HepG2 (cell line): ENCODE measurements around the gene PSMD3. TPM values are rescaled to one million over a fixed set of nuclear protein-coding genes. Genes with fewer than 3 reads are reported as not detected.

Experiments used
- ATAC-seq: fragments of 200-7000 bp; cut with Tn5 transposase; 3 replicates; pipeline ENCODE4 v1.9.1; 2020; ENCODE audit warnings: mild to moderate bottlenecking, moderate library complexity
- BruUV-seq: library from RNA; stranded (reverse); fragments of 400-500 nt; replicated peaks from 2 replicates; lab custom pipeline; 2021; lab: Mats Ljungman, UMichigan
- CTCF ChIA-PET: fragments of 300-600 bp; formaldehyde crosslinking; extraction: SDS; loops from one replicate; lab custom pipeline; 2021; ENCODE audit warnings: low total read pairs, inconsistent platforms, low intra/inter-chr PET ratio; lab: Yijun Ruan, JAX
- POLR2A ChIA-PET: fragments of 350-600 bp; sonication (Branson Sonifier 250); formaldehyde crosslinking; loops from one replicate; lab custom pipeline; 2020; ENCODE audit warnings: antibody characterized with exemption, inconsistent platforms; lab: Yijun Ruan, JAX
- DNase-seq: peaks from one replicate; pipeline ENCODE4 v3.0.0-alpha.2; 2015; ENCODE audit warnings: low spot score
- FAIRE-seq: peaks from 3 replicates; lab custom pipeline; 2011; peaks lifted over from hg19 to GRCh38; lab: Jason Lieb, UNC
- H2AFZ ChIP-seq: one replicate; pipeline ENCODE4 v1.6.1; 2011; ENCODE audit warnings: low read length, inconsistent platforms
- H3K27ac ChIP-seq: fragments of 300-600 bp; 3 replicates; pipeline ENCODE4 v1.8.0; 2011; ENCODE audit warnings: mixed run types, mild to moderate bottlenecking, mixed read lengths, low read length, inconsistent platforms; ENCODE audit not compliant: insufficient read depth; ENCODE audit errors: extremely low read length
- H3K27me3 ChIP-seq, 2 experiments: fragments of 200-600 bp in 1 of 2; 2 replicates in 1 of 2; 3 replicates in 1 of 2; pipeline versions ENCODE4 v1.6.0 to v1.8.0; 2011; ENCODE audit warnings: low read length in 2 of 2, mild to moderate bottlenecking in 2 of 2, moderate library complexity in 2 of 2, inconsistent platforms in 1 of 2; ENCODE audit not compliant: insufficient read depth in 2 of 2, control insufficient read depth in 1 of 2
- H3K36me3 ChIP-seq, 2 experiments: fragments of 200-600 bp in 1 of 2; replicated peaks in 1 of 2; 2 replicates in 1 of 2; 3 replicates in 1 of 2; pipeline versions ENCODE4 v1.5.1 to v1.8.0; 2011; ENCODE audit warnings: low read length in 2 of 2, inconsistent platforms in 1 of 2; ENCODE audit not compliant: insufficient read depth in 2 of 2, control insufficient read depth in 1 of 2
- H3K4me1 ChIP-seq: 2 replicates; pipeline ENCODE4 v1.5.1; 2012; ENCODE audit warnings: low read length, inconsistent platforms; ENCODE audit not compliant: insufficient read depth
- H3K4me2 ChIP-seq: 2 replicates; pipeline ENCODE4 v1.6.0; 2011; ENCODE audit warnings: low read depth, low read length, inconsistent platforms
- H3K4me3 ChIP-seq, 3 experiments: fragments of 200-600 bp in 1 of 3; sonication (generic), shearing (Covaris generic) in 1 of 3; replicated peaks in 1 of 3; 2 replicates each; pipeline ENCODE4 v1.5.1; 2011 to 2016; ENCODE audit warnings: low read length in 3 of 3, inconsistent platforms in 2 of 3, low read depth in 2 of 3, mild to moderate bottlenecking in 2 of 3, control low read depth in 1 of 3, mixed read lengths in 1 of 3; ENCODE audit not compliant: insufficient read depth in 1 of 3
- H3K79me2 ChIP-seq: one replicate; pipeline ENCODE4 v1.6.1; 2011; ENCODE audit warnings: low read length, inconsistent platforms; ENCODE audit not compliant: insufficient read depth
- H3K9ac ChIP-seq: 2 replicates; pipeline ENCODE4 v1.6.0; 2011; ENCODE audit warnings: mild to moderate bottlenecking, low read depth, low read length, inconsistent platforms; ENCODE audit not compliant: insufficient read depth
- H3K9me3 ChIP-seq: 2 replicates; pipeline ENCODE4 v1.5.1; 2012; ENCODE audit warnings: mild to moderate bottlenecking, low read length
- H4K20me1 ChIP-seq: 2 replicates; pipeline ENCODE4 v1.6.0; 2011; ENCODE audit warnings: inconsistent platforms, mild to moderate bottlenecking, low read length, moderate library complexity; ENCODE audit not compliant: insufficient read depth
- BHLHE40 ChIP-seq: IDR thresholded peaks from 2 replicates; pipeline ENCODE4 v1.6.1; 2011; ENCODE audit warnings: low read length, improper control_type of control experiment
- CENPBD1 ChIP-seq: sonication (generic); formaldehyde crosslinking; IDR thresholded peaks from 2 replicates; pipeline ENCODE4 v1.8.0; 2022; ENCODE audit warnings: missing genetic modification reagents, low read depth, mild to moderate bottlenecking, borderline replicate concordance
- EED ChIP-seq: sonication (generic); formaldehyde crosslinking; IDR thresholded peaks from 2 replicates; pipeline ENCODE4 v1.5.0; 2020; ENCODE audit warnings: mild to moderate bottlenecking, missing genetic modification reagents
- ERF ChIP-seq: IDR thresholded peaks from 2 replicates; pipeline ENCODE4 v1.6.1; 2018; ENCODE audit warnings: missing biosample characterization, missing genetic modification reagents
- MTA3 ChIP-seq: sonication (generic); formaldehyde crosslinking; IDR thresholded peaks from 2 replicates; pipeline ENCODE4 v1.4.0; 2020; ENCODE audit warnings: missing genetic modification reagents
- MZF1 ChIP-seq: sonication (generic); formaldehyde crosslinking; IDR thresholded peaks from 2 replicates; pipeline ENCODE4 v1.8.1; 2023; ENCODE audit warnings: mild to moderate bottlenecking, missing genetic modification reagents, borderline replicate concordance
- PHF8 ChIP-seq: sonication (generic); formaldehyde crosslinking; IDR thresholded peaks from 2 replicates; pipeline ENCODE4 v1.5.0; 2020; ENCODE audit warnings: missing genetic modification reagents
- PRMT3 ChIP-seq: sonication (generic); formaldehyde crosslinking; IDR thresholded peaks from 2 replicates; pipeline ENCODE4 v1.8.1; 2022; ENCODE audit warnings: low read depth, mild to moderate bottlenecking, moderate library complexity, missing genetic modification reagents, borderline replicate concordance
- YEATS2 ChIP-seq: sonication (generic); formaldehyde crosslinking; IDR thresholded peaks from 2 replicates; pipeline ENCODE4 v1.4.0; 2020; ENCODE audit warnings: missing genetic modification reagents, borderline replicate concordance
- ZBTB38 ChIP-seq: sonication (generic); formaldehyde crosslinking; IDR thresholded peaks from 2 replicates; pipeline ENCODE4 v1.5.1; 2020; ENCODE audit warnings: mild to moderate bottlenecking, missing genetic modification reagents
- ZNF407 ChIP-seq: sonication (generic); formaldehyde crosslinking; IDR thresholded peaks from one replicate; pipeline ENCODE4 v1.5.1; 2020; ENCODE audit warnings: mild to moderate bottlenecking, missing genetic modification reagents; ENCODE audit errors: not compliant biosample characterization
- ZNF558 ChIP-seq: sonication (generic); formaldehyde crosslinking; IDR thresholded peaks from 2 replicates; pipeline ENCODE4 v1.9.0; 2022; ENCODE audit warnings: mild to moderate bottlenecking, missing genetic modification reagents, borderline replicate concordance
- ZNF607 ChIP-seq: sonication (generic); formaldehyde crosslinking; IDR thresholded peaks from 2 replicates; pipeline ENCODE4 v1.5.1; 2020; ENCODE audit warnings: missing genetic modification reagents, mild to moderate bottlenecking, borderline replicate concordance
- ZNF749 ChIP-seq: sonication (generic); formaldehyde crosslinking; IDR thresholded peaks from 2 replicates; pipeline ENCODE4 v1.8.0; 2022; ENCODE audit warnings: mild to moderate bottlenecking, missing genetic modification reagents, moderate library complexity, borderline replicate concordance
- WGBS: methylation state at CpG from one replicate; pipeline ENCODE4 v1.1.6; 2017; ENCODE audit warnings: low lambda C conversion rate; 5-methylcytosine and 5-hydroxymethylcytosine counted together
- in situ Hi-C: cut with HindIII; loops from 2 replicates; pipeline ENCODE4 v1.10.0; 2017; ENCODE audit warnings: low pct_unique_long_range_greater_than_20kb; ENCODE audit not compliant: extremely low pct_ligation_motif_present
- intact Hi-C: fragments of 100-400 bp; cut with micrococcal nuclease; formaldehyde crosslinking; loops from one replicate; pipeline ENCODE4 v1.10.0; 2022; ENCODE audit not compliant: unreplicated experiment
- polyA plus RNA-seq, 8 experiments: library from polyadenylated mRNA; depleted of rRNA in 3 of 8; stranded (reverse) in 7 of 8; unstranded in 1 of 8; fragments of >200 nt; fragmentation: Illumina TruSeq in 4 of 8; extraction: Trizol in 4 of 8; gene quantifications; 2 replicates each; pipeline versions ENCODE4 v1.2.1 to v1.2.3, GENCODE V29; 2011 to 2016; ENCODE audit warnings: low read depth in 4 of 8, missing spikeins in 1 of 8, mixed read lengths in 1 of 8; ENCODE audit not compliant: insufficient read depth in 1 of 8
- total RNA-seq, 5 experiments: library from RNA; depleted of rRNA; stranded (reverse); fragments of >200 nt; fragmentation: Illumina TruSeq; extraction: Trizol; gene quantifications; 2 replicates each; pipeline ENCODE4 v1.2.3, GENCODE V29; 2016; ENCODE audit warnings: low read depth in 1 of 5

PSMD3 gene
- total and polyA plus RNA-seq, 2 of the 13 experiments (the other 11 are each of a cell fraction or from before 2014, with no cell fraction given), result 97.4 to 146 TPM

- no peak overlapping the region for H2AFZ ChIP-seq
- no TSS peak for BruUV-seq
- no peak overlapping the region for H3K4me2 ChIP-seq
- no peaks in the 10 kb centered on the region for H4K20me1 ChIP-seq
- ATAC-seq (no peak; the same call in 2 of the 3 replicates), FAIRE-seq (no peak), DNase-seq (no peak)
- H3K4me3 ChIP-seq, result no peak overlapping the region
- peaks cover 26 to 34% of the 10 kb centered on the region in 2 experiments for H3K36me3 ChIP-seq
- peaks cover 7% of the 10 kb centered on the region for H3K4me1 ChIP-seq
- H3K9me3 ChIP-seq, result no peaks in the 10 kb centered on the region
- CTCF ChIA-PET, result no interaction called here
- in situ Hi-C loops, result no loop called here
- intact Hi-C loops, result no loop called here
- 95% methylated on average over 4 of the region's 4 CpGs for WGBS
- no peaks in the 10 kb centered on the region for H3K27me3 ChIP-seq
- POLR2A ChIA-PET, result no interaction called here
- no peak overlapping the region for H3K27ac ChIP-seq
- TF ChIP-seq CENPBD1 (CRISPR knock-in tag) (no peak), BHLHE40 (no peak), PHF8 (no peak), ZNF749 (CRISPR knock-in tag) (no peak), ZBTB38 (CRISPR knock-in tag) (no peak), ZNF607 (no peak), PRMT3 (no peak), ERF (CRISPR knock-in tag) (no peak), YEATS2 (CRISPR knock-in tag) (no peak), ZNF407 (CRISPR knock-in tag) (no peak), EED (no peak), ZNF558 (CRISPR knock-in tag) (no peak), MZF1 (CRISPR knock-in tag) (no peak), MTA3 (CRISPR knock-in tag) (no peak)
- no peaks in the 10 kb centered on the region for H3K79me2 ChIP-seq
- no peak overlapping the region for H3K9ac ChIP-seq
These were observed 18.5 kb downstream of the PSMD3 start for GRCh38 chr17:39999067-39999466.
